ENCODE data around the gene NUP188.

DNA sequence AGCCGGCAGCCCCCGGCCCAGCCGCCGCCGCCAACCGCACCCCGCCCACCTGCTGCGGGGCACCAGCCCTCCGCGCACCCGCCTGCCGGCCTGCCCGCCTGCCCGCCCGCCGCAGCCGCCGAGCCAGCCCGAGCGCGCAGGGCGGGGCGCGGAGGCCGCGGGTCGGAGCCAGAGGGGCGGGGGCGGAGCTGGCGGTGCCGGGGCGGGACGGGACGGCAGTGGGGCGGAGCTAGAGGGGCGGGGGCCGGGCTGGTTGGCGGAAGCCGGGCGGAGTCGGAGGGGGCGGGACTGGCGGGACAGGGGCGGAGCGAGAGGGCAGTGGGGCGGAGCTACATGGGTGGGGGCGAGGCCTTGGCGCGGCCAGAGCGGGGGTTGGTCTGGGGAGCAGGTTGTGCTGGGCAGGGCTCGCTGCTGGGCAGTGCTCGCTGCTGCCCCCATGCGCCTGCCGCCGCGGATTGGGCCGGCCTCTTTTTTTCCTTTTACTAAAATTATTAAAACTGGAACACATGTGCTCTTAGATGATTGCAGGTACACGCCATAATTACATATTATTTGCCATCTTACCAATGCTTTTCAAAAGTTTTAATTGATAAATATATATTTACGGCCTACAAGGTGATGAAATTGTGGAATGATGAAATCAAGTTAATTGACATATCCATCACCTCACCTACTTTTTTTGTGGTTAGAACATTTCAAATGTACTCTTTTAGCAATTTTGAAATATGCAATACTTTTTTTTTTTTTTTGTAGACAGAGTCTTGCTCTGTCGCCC lies 80.9 kb downstream of the NUP188 start, which contains the start of gene SH3GLB2:
- no peak for TF ChIP-seq EZH2 (IDR thresholded peaks at IDR 0.05)
- no peak for TF ChIP-seq POLR2AphosphoS5 (IDR thresholded peaks at IDR 0.05; ENCODE audit: borderline replicate concordance, low read depth, low read length)

All from SK-N-MC (cell line).